GM12878 (cell line): Measurements from ENCODE around the gene HIVEP1. TPM values are rescaled to one million over a fixed set of nuclear protein-coding genes. Genes with fewer than 3 reads are reported as not detected.

Experiments
- ATAC-seq: fragments of 200-7000 bp; cut with Tn5 transposase; 3 replicates; pipeline ENCODE4 v1.9.1; 2020; ENCODE audit warnings: mild to moderate bottlenecking, moderate library complexity
- BruUV-seq: library from RNA; stranded (reverse); fragments of 400-500 nt; replicated peaks from 2 replicates; lab custom pipeline; 2021; lab: Mats Ljungman, UMichigan
- CTCF ChIA-PET: fragments of 300-600 bp; sonication (Branson Sonifier 250); formaldehyde crosslinking; extraction: SDS; loops from one replicate; lab custom pipeline; 2021; ENCODE audit warnings: inconsistent platforms; lab: Yijun Ruan, JAX
- POLR2A ChIA-PET: fragments of 350-600 bp; formaldehyde crosslinking; extraction: SDS; loops from one replicate; lab custom pipeline; 2021; ENCODE audit warnings: inconsistent platforms; lab: Charles Lee
- RAD21 ChIA-PET: fragments of 300-600 bp; sonication (Branson Sonifier 250); formaldehyde crosslinking; loops from one replicate; lab custom pipeline; 2023; ENCODE audit warnings: antibody characterized with exemption; ENCODE audit not compliant: unreplicated experiment; lab: Charles Lee
- SMC1A ChIA-PET: fragments of 300-600 bp; sonication (Branson Sonifier 250); formaldehyde crosslinking; loops from one replicate; lab custom pipeline; 2023; ENCODE audit not compliant: unreplicated experiment, uncharacterized antibody; lab: Charles Lee
- DNase-seq: peaks from one replicate; pipeline ENCODE4 v3.0.0-alpha.2; 2011; ENCODE audit warnings: low read depth, low spot score
- FAIRE-seq: peaks from 3 replicates; lab custom pipeline; 2011; peaks lifted over from hg19 to GRCh38; lab: Jason Lieb, UNC
- H2AFZ ChIP-seq: 2 replicates; pipeline ENCODE4 v1.6.0; 2011; ENCODE audit warnings: low read depth, low read length, control low read depth; ENCODE audit not compliant: control insufficient read depth
- H3K27ac ChIP-seq: 2 replicates; pipeline ENCODE4 v1.5.1; 2011; ENCODE audit warnings: control low read depth; ENCODE audit not compliant: control insufficient read depth, insufficient read depth
- H3K27me3 ChIP-seq, 2 experiments: replicated peaks in 1 of 2; 2 replicates each; pipeline versions ENCODE4 v1.6.0 to v1.6.1; 2011; ENCODE audit warnings: low read length in 1 of 2; ENCODE audit not compliant: control insufficient read depth in 2 of 2, insufficient read depth in 2 of 2
- H3K36me3 ChIP-seq, 2 experiments: 2 replicates each; pipeline ENCODE4 v1.5.1; 2011; ENCODE audit warnings: low read length in 1 of 2; ENCODE audit not compliant: control insufficient read depth in 2 of 2, insufficient read depth in 2 of 2
- H3K4me1 ChIP-seq: 2 replicates; pipeline ENCODE4 v1.6.1; 2011; ENCODE audit warnings: mild to moderate bottlenecking, low read length, moderate library complexity, mixed read lengths; ENCODE audit not compliant: control insufficient read depth, insufficient read depth
- H3K4me2 ChIP-seq: 2 replicates; pipeline ENCODE4 v1.6.0; 2011; ENCODE audit warnings: control low read depth; ENCODE audit not compliant: control insufficient read depth, insufficient read depth
- H3K4me3 ChIP-seq: fragments of 200-600 bp; sonication (generic); 2 replicates; pipeline ENCODE4 v1.5.1; 2016
- H3K79me2 ChIP-seq: 2 replicates; pipeline ENCODE4 v1.6.0; 2011; ENCODE audit warnings: low read length; ENCODE audit not compliant: control insufficient read depth, insufficient read depth
- H3K9ac ChIP-seq: 2 replicates; pipeline ENCODE4 v1.8.0; 2011; ENCODE audit warnings: low read length, control low read depth, mixed read lengths; ENCODE audit not compliant: control insufficient read depth, insufficient read depth
- H3K9me3 ChIP-seq: replicated peaks from 3 replicates; pipeline ENCODE4 v1.5.1; 2011; ENCODE audit warnings: mild to moderate bottlenecking, low read length; ENCODE audit not compliant: control insufficient read depth, insufficient read depth
- H4K20me1 ChIP-seq: 2 replicates; pipeline ENCODE4 v1.6.0; 2011; ENCODE audit not compliant: control insufficient read depth, insufficient read depth
- FOS ChIP-seq: IDR thresholded peaks from 3 replicates; pipeline ENCODE4 v1.6.1; 2011; ENCODE audit warnings: borderline replicate concordance; ENCODE audit not compliant: insufficient read length; ENCODE audit errors: extremely low read depth
- GABPA ChIP-seq: IDR thresholded peaks from 2 replicates; pipeline ENCODE4 v1.6.1; 2014; ENCODE audit warnings: antibody characterized with exemption, low read depth, mild to moderate bottlenecking, inconsistent platforms
- MEF2A ChIP-seq: IDR thresholded peaks from 2 replicates; pipeline ENCODE4 v1.6.1; 2011; ENCODE audit warnings: low read depth, mild to moderate bottlenecking, low read length, moderate library complexity; ENCODE audit not compliant: insufficient read depth
- NR2C1 ChIP-seq: fragments of 450-650 bp; IDR thresholded peaks from 2 replicates; pipeline ENCODE4 v1.6.1; 2017; ENCODE audit warnings: antibody characterized with exemption, mild to moderate bottlenecking, moderate library complexity
- RB1 ChIP-seq: fragments of 450-650 bp; formaldehyde crosslinking; IDR thresholded peaks from 2 replicates; pipeline ENCODE4 v1.6.1; 2017; ENCODE audit warnings: mild to moderate bottlenecking, borderline replicate concordance
- RBBP5 ChIP-seq: fragments of 200-600 bp; sonication (generic); conservative IDR thresholded peaks from 2 replicates; pipeline ENCODE4 v1.6.1; 2016
- RELA ChIP-seq: fragments of 450-650 bp; IDR thresholded peaks from 2 replicates; pipeline ENCODE4 v1.8.0; 2014; ENCODE audit warnings: borderline replicate concordance; ENCODE audit not compliant: partially characterized antibody
- RELB ChIP-seq: fragments of 450-650 bp; IDR thresholded peaks from 2 replicates; pipeline ENCODE4 v1.6.1; 2017; ENCODE audit warnings: low read depth, mild to moderate bottlenecking, moderate library complexity
- SMARCA5 ChIP-seq: fragments of 450-650 bp; IDR thresholded peaks from 2 replicates; pipeline ENCODE4 v1.6.1; 2017; ENCODE audit warnings: mild to moderate bottlenecking
- ZBTB11 ChIP-seq: fragments of 450-650 bp; formaldehyde crosslinking; IDR thresholded peaks from 2 replicates; pipeline ENCODE4 v1.5.0; 2022; ENCODE audit warnings: mild to moderate bottlenecking, missing genetic modification characterization
- ZBTB40 ChIP-seq: fragments of 450-650 bp; IDR thresholded peaks from 2 replicates; pipeline ENCODE4 v1.6.1; 2016; ENCODE audit warnings: mild to moderate bottlenecking, moderate library complexity, borderline replicate concordance
- ZSCAN29 ChIP-seq: fragments of 450-650 bp; IDR thresholded peaks from 2 replicates; pipeline ENCODE4 v1.6.1; 2017; ENCODE audit warnings: mild to moderate bottlenecking, moderate library complexity
- WGBS: methylation state at CpG from one replicate; pipeline ENCODE4 v1.1.6; 2016; ENCODE audit warnings: low lambda C conversion rate; ENCODE audit not compliant: insufficient replicate concordance, insufficient coverage; ENCODE audit errors: missing lambda C conversion rate; 5-methylcytosine and 5-hydroxymethylcytosine counted together
- in situ Hi-C: fragments of 300-500 bp; cut with MboI; formaldehyde crosslinking; loops from 9 replicates; pipeline ENCODE4 v1.14.3; 2018; ENCODE audit warnings: mixed read lengths
- intact Hi-C: fragments of 100-400 bp; cut with micrococcal nuclease; formaldehyde crosslinking; loops from one replicate; pipeline ENCODE4 v1.14.2; 2022; ENCODE audit not compliant: unreplicated experiment
- polyA plus RNA-seq, 11 experiments: library from polyadenylated mRNA; depleted of rRNA in 4 of 11; unstranded in 6 of 11; stranded (reverse) in 5 of 11; fragments of >200 nt; fragmentation: Nextera tagmentation in 4 of 11; fragmentation: Illumina TruSeq in 1 of 11; extraction: Ambion mirVana in 4 of 11; extraction: Trizol in 1 of 11; gene quantifications; 1 replicate in 1 of 11; 2 replicates in 10 of 11; pipeline versions ENCODE4 v1.2.1 to v1.2.3, GENCODE V29; 2011 to 2016; ENCODE audit warnings: inconsistent platforms in 2 of 11, missing spikeins in 2 of 11, low read depth in 1 of 11
- total RNA-seq, 4 experiments: library from RNA; depleted of rRNA in 3 of 4; stranded (reverse); fragments of >200 nt in 3 of 4; fragmentation: Illumina TruSeq in 1 of 4; extraction: Trizol in 1 of 4; gene quantifications; 2 replicates each; pipeline versions ENCODE4 v1.2.1 to v1.2.3, GENCODE V29; 2013 to 2021

HIVEP1 gene
- total and polyA plus RNA-seq, 10 of the 15 experiments (the other 5 are each of a cell fraction or from before 2014, with no cell fraction given) = 4.3 to 37.5 (median 21.6) TPM

- H3K27me3 ChIP-seq = no peaks in the 10 kb centered on the region
- RAD21 ChIA-PET = no interaction called here
- no peak for FAIRE-seq
- peaks cover 0 to 11% of the 10 kb centered on the region in 2 experiments for H3K36me3 ChIP-seq
- TF ChIP-seq GABPA (no peak), ZSCAN29 (no peak), RBBP5 (no peak), NR2C1 (no peak), FOS (no peak), RELA (no peak), ZBTB11 (CRISPR knock-in tag) (no peak), ZBTB40 (no peak), SMARCA5 (no peak), RB1 (no peak), MEF2A (no peak), RELB (no peak)
- no peak overlapping the region for H2AFZ ChIP-seq
- H3K27ac ChIP-seq = no peak overlapping the region
- H4K20me1 ChIP-seq = no peaks in the 10 kb centered on the region
- 98% methylated on average over 2 of the region's 2 CpGs for WGBS
- in situ Hi-C loops = no loop called here
- ATAC-seq = no peak
- H3K79me2 ChIP-seq = no peaks in the 10 kb centered on the region
- POLR2A ChIA-PET = no interaction called here
- H3K9me3 ChIP-seq = no peaks in the 10 kb centered on the region; the same call in 2 of the 3 replicates
- SMC1A ChIA-PET = no interaction called here
- intact Hi-C loops = loop anchor here (2.0 kb wide), 1 partner anchor 137 kb away; no protein-coding TSS in a partner anchor
- H3K4me1 ChIP-seq = no peaks in the 10 kb centered on the region
- H3K9ac ChIP-seq = no peak overlapping the region
- no peak for DNase-seq
- H3K4me3 ChIP-seq = no peak overlapping the region
- no TSS peak for BruUV-seq
- CTCF ChIA-PET = no interaction called here
- no peak overlapping the region for H3K4me2 ChIP-seq
Observed at GRCh38 chr6:12151433-12151820, 139.3 kb downstream of the HIVEP1 start.
